Mucosa of stomach (tissue), 1 donor: ENCODE measurements around the gene MET.
"Not testable (repeated sequence)": the region's sequence is repeated elsewhere in the genome, so short reads cannot be mapped to it uniquely, and the experiment has no call there.

Experiments used
- H3K27me3 ChIP-seq: one replicate; pipeline ENCODE4 v1.7.0; 2013; ENCODE audit warnings: mild to moderate bottlenecking, low read length; ENCODE audit not compliant: control insufficient read depth, insufficient read depth
- H3K36me3 ChIP-seq: one replicate; pipeline ENCODE4 v1.7.0; 2013; ENCODE audit warnings: low read length; ENCODE audit not compliant: control insufficient read depth, insufficient read depth
- H3K4me1 ChIP-seq: one replicate; pipeline ENCODE4 v1.7.0; 2013; ENCODE audit warnings: mild to moderate bottlenecking, low read length; ENCODE audit not compliant: control insufficient read depth, insufficient read depth
- H3K4me3 ChIP-seq: one replicate; pipeline ENCODE4 v1.7.0; 2013; ENCODE audit warnings: low read length
- H3K9ac ChIP-seq: one replicate; pipeline ENCODE4 v1.7.0; 2013; ENCODE audit warnings: mild to moderate bottlenecking, low read length, moderate library complexity
- H3K9me3 ChIP-seq: one replicate; pipeline ENCODE4 v1.7.0; 2013; ENCODE audit warnings: mild to moderate bottlenecking, low read length, moderate library complexity; ENCODE audit not compliant: control insufficient read depth
- donor health status: Pancreatic carcinoma.

The MET gene

DNA sequence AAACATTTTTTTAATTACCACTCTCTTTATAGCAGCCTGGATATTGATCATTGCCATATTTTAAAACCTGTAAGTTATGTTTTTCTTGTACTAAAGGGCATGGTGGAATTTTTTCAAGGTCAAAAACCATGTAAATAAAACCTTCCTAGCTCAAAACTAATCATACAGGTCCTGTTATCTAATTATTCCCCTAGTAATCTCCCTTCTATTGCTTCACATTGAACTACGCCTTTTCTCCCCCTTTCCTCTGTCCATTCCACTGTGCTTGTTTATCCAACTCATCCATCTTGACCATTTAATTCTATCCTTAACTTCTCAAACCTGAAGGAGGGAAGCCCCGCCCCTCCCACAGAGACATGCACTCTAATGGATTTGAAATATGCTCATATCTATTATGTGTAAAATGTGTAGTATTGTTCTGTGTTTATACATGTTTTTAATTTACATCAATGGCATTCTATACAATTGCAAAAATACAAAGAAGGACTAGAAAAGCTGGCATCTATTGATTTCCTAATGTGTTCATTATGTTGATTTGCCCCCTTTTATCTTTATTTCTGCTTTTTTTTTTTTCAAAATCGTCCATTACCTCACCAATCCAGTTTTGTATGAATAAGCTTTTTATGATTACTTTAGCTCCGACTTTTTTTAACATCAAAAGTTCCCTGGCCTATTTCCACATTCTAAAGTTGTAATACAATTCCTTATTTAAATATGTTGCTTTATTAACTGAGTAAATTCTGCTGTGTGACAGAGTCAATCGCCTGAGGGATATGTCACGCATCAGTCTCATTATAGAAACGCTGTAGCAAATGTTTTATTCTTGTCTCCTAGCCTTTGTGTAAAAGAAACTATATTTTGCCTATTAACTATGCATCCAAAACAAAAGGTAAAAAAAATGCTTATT is 61.0 kb downstream of the MET start:
- no peaks in the 10 kb centered on the region for H3K27me3 ChIP-seq
- peaks cover 18% of the 10 kb centered on the region for H3K4me1 ChIP-seq
- no peak overlapping the region for H3K9ac ChIP-seq
- H3K4me3 ChIP-seq = no peak overlapping the region
- no peaks in the 10 kb centered on the region for H3K9me3 ChIP-seq
- no peaks in the 10 kb centered on the region for H3K36me3 ChIP-seq

DNA sequence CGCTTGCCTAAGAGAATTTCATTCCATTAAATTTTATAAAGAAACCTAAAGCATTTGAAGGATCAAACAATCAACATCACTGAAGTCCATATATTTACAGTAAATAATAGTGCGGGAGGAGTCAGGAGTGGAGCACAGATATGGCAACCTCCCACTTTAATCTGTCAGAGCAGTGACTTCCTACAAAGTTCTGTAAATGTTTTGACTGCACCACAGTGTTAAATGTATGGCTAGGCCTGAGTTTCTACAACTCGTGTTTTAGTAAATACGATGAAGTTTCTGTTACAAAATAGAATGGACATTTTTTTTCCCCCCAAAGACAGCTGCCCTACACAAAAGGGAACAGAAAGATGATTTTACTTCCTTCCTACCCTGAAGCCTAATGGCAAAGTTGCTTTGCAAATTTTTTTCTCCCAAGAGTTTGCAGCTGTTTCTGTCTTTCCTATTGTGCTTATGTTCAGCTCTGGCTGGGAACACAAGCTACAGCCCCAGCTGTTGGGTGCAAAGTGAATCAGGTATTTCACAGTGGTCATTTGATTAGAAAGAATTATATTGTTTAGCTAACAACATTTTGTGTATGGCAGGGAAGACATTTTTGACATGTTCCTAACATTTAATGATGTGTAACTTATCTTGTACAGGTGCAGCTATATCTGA is 62.1 kb downstream of the MET start:
- H3K9ac ChIP-seq = no peak overlapping the region
- H3K36me3 ChIP-seq = no peaks in the 10 kb centered on the region
- no peaks in the 10 kb centered on the region for H3K9me3 ChIP-seq
- peaks cover 11% of the 10 kb centered on the region for H3K4me1 ChIP-seq
- no peak overlapping the region for H3K4me3 ChIP-seq
- H3K27me3 ChIP-seq = no peaks in the 10 kb centered on the region

DNA sequence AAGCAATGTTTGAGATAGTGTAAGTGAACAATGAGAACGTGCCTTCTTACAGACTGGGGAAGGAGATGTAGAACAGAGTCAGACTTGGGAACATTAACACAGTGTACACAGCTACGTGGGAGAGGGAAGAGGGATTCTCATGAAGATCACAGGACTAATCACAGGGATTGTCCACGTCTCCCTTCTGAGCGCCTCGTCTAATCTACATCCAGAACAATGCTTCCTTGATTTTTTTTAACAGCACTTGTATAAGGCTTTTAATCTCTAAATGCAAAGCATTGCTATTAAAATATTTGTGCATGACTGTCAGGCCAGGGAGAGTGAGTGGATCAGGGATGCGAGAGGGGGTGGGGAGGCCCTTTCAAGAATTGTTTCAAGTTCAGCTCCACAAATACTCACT is 62.7 kb downstream of the MET start:
- H3K9ac ChIP-seq = no peak overlapping the region
- peaks cover 11% of the 10 kb centered on the region for H3K4me1 ChIP-seq
- no peaks in the 10 kb centered on the region for H3K9me3 ChIP-seq
- H3K36me3 ChIP-seq = no peaks in the 10 kb centered on the region
- H3K27me3 ChIP-seq = no peaks in the 10 kb centered on the region
- H3K4me3 ChIP-seq = no peak overlapping the region

DNA sequence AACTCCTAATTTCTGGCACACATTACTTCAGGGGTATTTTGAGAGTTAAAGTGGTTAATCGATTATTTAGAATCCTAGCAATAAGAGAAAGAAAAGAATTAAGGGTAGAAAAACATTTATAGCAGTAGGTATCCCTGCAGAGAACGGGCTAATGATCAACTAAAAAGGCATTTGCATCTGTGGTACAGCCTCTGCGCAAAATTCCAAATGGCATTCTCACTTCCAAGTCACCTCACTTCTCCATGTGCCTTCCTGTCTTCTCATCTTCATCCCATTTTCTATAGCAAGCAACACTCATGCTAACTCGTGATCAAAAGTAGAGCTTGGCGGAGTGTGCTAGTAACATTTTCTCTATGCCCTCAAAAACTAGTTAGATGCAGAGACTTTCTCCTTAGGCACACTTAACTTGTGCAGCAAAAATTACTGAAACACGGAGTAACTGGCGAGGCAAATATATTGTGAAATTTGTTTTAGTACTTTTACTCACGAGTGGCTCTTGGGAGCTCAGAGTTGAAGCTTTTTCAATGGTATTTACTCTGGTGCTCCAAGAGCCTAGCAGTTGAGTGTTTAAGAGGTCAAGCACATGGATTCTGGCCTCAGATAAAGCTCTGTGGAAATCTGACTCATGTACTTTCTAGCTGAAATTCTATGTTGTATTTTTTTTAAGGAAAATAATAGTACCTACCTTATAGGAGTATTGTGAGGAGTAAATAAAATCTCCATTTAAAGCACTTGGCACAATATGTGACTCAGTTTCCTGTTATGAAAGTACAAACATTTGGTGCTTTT is 65.1 kb downstream of the MET start:
- H3K4me1 ChIP-seq = peaks cover 6% of the 10 kb centered on the region
- H3K27me3 ChIP-seq = no peaks in the 10 kb centered on the region
- H3K9ac ChIP-seq = no peak overlapping the region
- no peak overlapping the region for H3K4me3 ChIP-seq
- H3K36me3 ChIP-seq = peaks cover 6% of the 10 kb centered on the region
- H3K9me3 ChIP-seq = no peaks in the 10 kb centered on the region

DNA sequence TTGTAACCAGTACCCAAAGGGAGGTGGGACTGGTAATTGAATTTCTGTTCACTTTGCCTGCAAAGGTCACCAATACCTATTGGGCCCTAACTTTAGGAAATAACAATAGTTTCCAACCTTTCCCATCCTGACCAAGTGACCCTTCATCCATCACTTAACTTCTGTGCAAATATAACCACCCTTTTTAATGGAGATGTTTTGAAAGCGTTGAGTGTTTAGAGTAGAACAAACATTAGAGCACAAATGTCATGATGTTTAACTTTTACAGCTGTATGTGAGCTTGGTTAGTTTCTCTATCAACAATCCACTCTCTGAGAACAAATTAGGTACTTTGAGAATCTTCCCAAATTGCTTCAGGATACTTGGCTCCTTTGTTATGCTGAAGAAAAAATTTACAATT is 66.4 kb downstream of the MET start:
- Histone ChIP-seq H3K9me3 (no peaks in the 10 kb centered on the region), H3K36me3 (peaks cover 6% of the 10 kb centered on the region), H3K4me1 (no peaks in the 10 kb centered on the region), H3K4me3 (no peak overlapping the region), H3K27me3 (no peaks in the 10 kb centered on the region), H3K9ac (no peak overlapping the region)

DNA sequence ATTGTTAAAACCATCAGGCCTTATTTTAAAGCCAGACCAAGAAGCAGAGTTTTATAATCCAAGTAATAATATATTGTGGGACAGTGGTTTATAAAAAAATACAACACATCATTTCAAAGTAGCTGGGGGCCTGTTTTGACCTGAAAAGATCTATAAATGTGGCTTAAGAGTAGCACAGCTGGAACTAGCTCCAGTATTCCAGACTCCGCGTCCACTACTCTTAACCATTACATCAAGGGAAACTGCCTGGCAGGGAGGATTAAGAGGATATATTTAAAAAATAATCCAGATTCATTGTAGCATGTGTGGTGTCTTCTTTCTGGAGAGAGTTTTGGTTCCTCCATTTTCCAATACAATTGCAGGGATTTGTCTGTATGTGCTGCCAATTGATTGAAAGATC is 67.3 kb downstream of the MET start:
- Histone ChIP-seq H3K4me1 (no peaks in the 10 kb centered on the region), H3K9ac (no peak overlapping the region)

DNA sequence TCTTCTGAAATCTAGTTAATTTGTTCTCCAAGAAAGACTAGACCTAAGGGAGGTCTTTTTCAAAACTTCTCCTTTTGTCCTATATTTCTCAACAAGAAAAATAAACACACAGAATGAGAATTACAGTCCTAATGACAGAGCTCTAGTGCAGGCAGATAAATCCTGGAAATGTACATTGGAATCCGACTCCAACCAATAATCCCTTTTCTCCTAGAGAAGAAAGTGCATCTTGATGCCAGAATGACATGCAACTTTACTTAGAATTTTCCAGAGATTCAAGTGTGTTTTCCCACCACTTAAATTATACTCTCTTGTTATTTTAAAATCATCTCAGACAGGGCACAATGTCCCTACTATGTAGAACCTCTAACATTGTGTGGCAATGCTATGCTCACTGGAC is 68.2 kb downstream of the MET start:
- no peaks in the 10 kb centered on the region for H3K9me3 ChIP-seq
- H3K4me1 ChIP-seq = no peaks in the 10 kb centered on the region
- no peaks in the 10 kb centered on the region for H3K27me3 ChIP-seq
- H3K4me3 ChIP-seq = no peak overlapping the region
- H3K36me3 ChIP-seq = peaks cover 6% of the 10 kb centered on the region
- no peak overlapping the region for H3K9ac ChIP-seq

More for the DNA sequence above, 67.3 kb downstream of the MET start:
- Histone ChIP-seq H3K27me3 (no peaks in the 10 kb centered on the region), H3K4me3 (no peak overlapping the region), H3K36me3 (peaks cover 6% of the 10 kb centered on the region), H3K9me3 (no peaks in the 10 kb centered on the region)

DNA sequence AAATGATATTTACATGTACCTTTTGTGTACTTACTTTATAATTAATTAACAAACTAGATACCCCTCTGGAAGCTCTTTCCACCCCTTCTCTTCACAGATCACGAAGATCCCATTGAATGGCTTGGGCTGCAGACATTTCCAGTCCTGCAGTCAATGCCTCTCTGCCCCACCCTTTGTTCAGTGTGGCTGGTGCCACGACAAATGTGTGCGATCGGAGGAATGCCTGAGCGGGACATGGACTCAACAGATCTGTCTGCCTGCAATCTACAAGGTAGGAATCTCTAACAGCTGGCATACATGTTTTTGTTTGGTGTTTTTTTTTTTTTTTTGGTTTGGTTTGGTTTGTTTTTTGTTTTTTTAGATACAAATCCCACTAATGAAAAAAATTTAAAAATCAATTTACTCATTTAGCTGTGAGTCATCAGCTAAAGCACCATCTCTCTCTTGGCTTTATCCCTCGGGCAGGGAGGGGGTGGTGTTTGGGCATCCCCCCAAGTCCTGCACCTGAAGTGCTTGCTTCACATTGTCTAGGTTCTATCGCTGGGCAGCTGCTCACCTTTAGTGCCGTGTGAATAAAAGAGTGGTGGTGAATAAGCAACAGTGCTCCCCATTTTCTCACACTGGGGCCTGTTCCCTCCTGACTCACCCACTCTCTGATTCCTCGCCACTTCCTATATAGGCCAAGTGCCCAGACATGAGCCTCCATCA is 68.9 kb downstream of the MET start:
- H3K4me1 ChIP-seq = no peaks in the 10 kb centered on the region
- no peaks in the 10 kb centered on the region for H3K9me3 ChIP-seq
- H3K36me3 ChIP-seq = peaks cover 6% of the 10 kb centered on the region
- H3K9ac ChIP-seq = no peak overlapping the region
- H3K27me3 ChIP-seq = no peaks in the 10 kb centered on the region
- no peak overlapping the region for H3K4me3 ChIP-seq

DNA sequence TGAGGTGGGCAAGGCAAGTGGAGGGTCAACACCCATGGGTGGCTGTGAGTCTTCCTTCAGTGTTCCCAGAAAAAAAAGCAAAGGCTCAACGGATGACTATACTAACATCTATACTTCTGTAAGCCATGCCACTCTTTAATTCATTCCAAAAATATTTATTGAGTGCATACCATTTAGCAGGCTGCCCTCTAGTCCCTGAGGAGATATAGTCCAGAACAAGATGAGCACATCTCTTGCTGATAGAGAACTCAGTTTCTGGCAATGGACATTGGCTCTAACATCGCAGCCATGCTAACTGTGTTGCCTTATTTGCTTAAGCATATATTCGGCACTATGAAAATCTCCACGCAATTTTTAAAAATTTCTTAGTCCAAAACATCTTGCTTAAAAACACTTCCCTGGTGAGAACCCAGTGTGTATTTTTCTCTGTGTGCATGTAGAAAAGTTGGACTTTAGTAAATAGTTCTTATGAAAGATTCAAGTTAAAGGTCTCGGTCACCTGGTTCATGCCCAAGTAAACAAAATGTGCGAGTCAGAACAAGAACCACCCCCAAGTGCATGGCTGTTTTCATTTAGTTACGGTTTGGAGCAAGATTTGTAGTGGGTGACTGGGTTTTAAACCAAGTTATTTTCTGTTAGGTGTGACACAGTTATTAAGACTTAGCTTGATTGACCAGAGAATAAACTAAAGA is 69.8 kb downstream of the MET start:
- no peaks in the 10 kb centered on the region for H3K9me3 ChIP-seq
- no peaks in the 10 kb centered on the region for H3K27me3 ChIP-seq
- no peaks in the 10 kb centered on the region for H3K4me1 ChIP-seq
- H3K4me3 ChIP-seq = no peak overlapping the region
- no peak overlapping the region for H3K9ac ChIP-seq
- peaks cover 6% of the 10 kb centered on the region for H3K36me3 ChIP-seq

DNA sequence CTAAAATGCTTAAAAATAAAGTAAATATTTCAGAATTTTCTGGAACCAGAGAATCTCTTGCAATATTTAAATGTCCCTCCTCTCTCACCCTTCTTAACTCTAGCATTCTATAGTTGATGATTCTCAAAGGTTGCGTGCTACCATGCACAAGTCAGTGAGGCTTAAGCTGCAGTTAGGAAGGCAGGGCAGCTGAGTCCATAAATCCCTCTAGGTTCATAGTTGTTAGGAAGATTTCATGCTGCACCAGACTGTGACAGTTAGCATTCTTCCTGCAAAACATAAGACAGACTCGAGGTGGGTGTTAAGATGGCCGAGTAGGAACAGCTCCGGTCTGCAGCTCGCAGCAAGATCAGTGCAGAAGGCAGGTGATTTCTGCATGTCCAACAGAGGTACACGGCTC is 70.6 kb downstream of the MET start:
- H3K27me3 ChIP-seq = no peaks in the 10 kb centered on the region
- H3K4me1 ChIP-seq = no peaks in the 10 kb centered on the region
- peaks cover 6% of the 10 kb centered on the region for H3K36me3 ChIP-seq

DNA sequence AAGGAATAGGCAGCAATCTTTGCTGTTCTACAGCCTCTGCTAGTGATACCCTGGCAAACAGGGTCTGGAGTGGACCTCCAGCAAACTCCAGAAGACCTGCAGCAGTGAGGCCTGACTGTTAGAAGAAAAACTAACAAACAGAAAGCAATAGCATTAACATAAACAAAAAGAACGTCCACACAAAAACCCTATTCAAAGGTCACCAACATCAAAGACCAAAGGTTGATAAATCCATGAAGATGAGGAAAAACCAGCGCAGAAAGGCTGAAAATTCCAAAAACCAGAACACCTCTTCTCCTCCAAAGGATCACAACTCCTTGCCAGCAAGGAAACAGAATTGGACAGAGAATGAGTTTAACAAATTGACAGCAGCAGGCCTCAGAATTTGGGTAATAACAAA is 71.8 kb downstream of the MET start:
- not testable (repeated sequence) for H3K27me3 ChIP-seq, H3K9ac ChIP-seq, H3K9me3 ChIP-seq, H3K36me3 ChIP-seq, H3K4me3 ChIP-seq, H3K4me1 ChIP-seq

More for the DNA sequence above, 70.6 kb downstream of the MET start:
- Histone ChIP-seq H3K9me3 (no peaks in the 10 kb centered on the region), H3K4me3 (no peak overlapping the region), H3K9ac (no peak overlapping the region)
